CD4-positive, alpha-beta memory T cell (primary cell): ENCODE results near the gene DUSP2. TPM values are rescaled to one million over a fixed set of nuclear protein-coding genes. Genes with fewer than 3 reads are reported as not detected.
A peak's percentile ranks its signal among the peaks of the same experiment; 100 is the strongest.
"Not testable (repeated sequence)": the region's sequence is repeated elsewhere in the genome, so short reads cannot be mapped to it uniquely, and the experiment has no call there.

Experiments
- CTCF ChIA-PET: fragments of 350-600 bp; sonication (Branson Sonifier 250); formaldehyde crosslinking; loops from one replicate; lab custom pipeline; 2021; ENCODE audit warnings: inconsistent platforms; ENCODE audit not compliant: partially characterized antibody; lab: Charles Lee
- POLR2A ChIA-PET: fragments of 350-600 bp; sonication (Branson Sonifier 250); formaldehyde crosslinking; loops from one replicate; lab custom pipeline; 2021; ENCODE audit not compliant: partially characterized antibody; lab: Charles Lee
- DNase-seq, 5 donors: peaks; one replicate each; pipeline versions ENCODE4 v3.0.0 to v3.0.0-alpha.2; 2020 to 2022; ENCODE audit warnings: mixed read lengths in 1 of 5
- H3K27ac ChIP-seq: one replicate; pipeline ENCODE4 v1.7.0; 2013; ENCODE audit warnings: low read depth, low read length
- H3K27me3 ChIP-seq: 2 replicates; pipeline ENCODE4 v1.7.0; 2013; ENCODE audit warnings: mild to moderate bottlenecking, low read length, moderate library complexity; ENCODE audit not compliant: insufficient read depth
- H3K36me3 ChIP-seq: 2 replicates; pipeline ENCODE4 v1.7.0; 2013; ENCODE audit warnings: mild to moderate bottlenecking, low read length, moderate library complexity; ENCODE audit not compliant: insufficient read depth
- H3K4me1 ChIP-seq: 2 replicates; pipeline ENCODE4 v1.7.0; 2013; ENCODE audit warnings: mild to moderate bottlenecking, low read length, moderate library complexity; ENCODE audit not compliant: insufficient read depth
- H3K4me3 ChIP-seq, 2 donors: one replicate each; pipeline ENCODE4 v1.7.0; 2013; ENCODE audit warnings: low read length in 2 of 2, mild to moderate bottlenecking in 1 of 2
- H3K9me3 ChIP-seq, 2 donors: one replicate each; pipeline ENCODE4 v1.7.0; 2013; ENCODE audit warnings: low read length in 2 of 2, control low read depth in 1 of 2; ENCODE audit not compliant: control insufficient read depth in 1 of 2
- H3K27ac Mint-ChIP-seq, 7 donors: one replicate each; pipeline ENCODE4 v1.8.0; 2020 to 2021; ENCODE audit warnings: mixed read lengths in 7 of 7, mild to moderate bottlenecking in 6 of 7, inconsistent platforms in 3 of 7, moderate library complexity in 3 of 7
- H3K27me3 Mint-ChIP-seq, 2 donors: one replicate each; pipeline ENCODE4 v1.8.0; 2020 to 2021; ENCODE audit warnings: mixed read lengths in 2 of 2
- H3K36me3 Mint-ChIP-seq, 2 donors: one replicate each; pipeline ENCODE4 v1.8.0; 2020 to 2021; ENCODE audit warnings: mixed read lengths in 2 of 2, inconsistent platforms in 1 of 2, mild to moderate bottlenecking in 1 of 2
- H3K4me1 Mint-ChIP-seq, 4 donors: one replicate each; pipeline ENCODE4 v1.8.0; 2020 to 2021; ENCODE audit warnings: mixed read lengths in 4 of 4, mild to moderate bottlenecking in 1 of 4
- H3K4me3 Mint-ChIP-seq, 8 donors: one replicate each; pipeline ENCODE4 v1.8.0; 2020 to 2021; ENCODE audit warnings: mixed read lengths in 8 of 8, mild to moderate bottlenecking in 7 of 8, moderate library complexity in 6 of 8, inconsistent platforms in 3 of 8
- H3K9me3 Mint-ChIP-seq, 8 donors: one replicate each; pipeline ENCODE4 v1.8.0; 2020 to 2021; ENCODE audit warnings: mixed read lengths in 8 of 8, mild to moderate bottlenecking in 5 of 8, inconsistent platforms in 3 of 8, moderate library complexity in 1 of 8
- intact Hi-C: fragments of 100-400 bp; cut with micrococcal nuclease; formaldehyde crosslinking; loops from one replicate; pipeline ENCODE4 v1.15.1; 2023
- polyA plus RNA-seq, 2 donors: library from polyadenylated mRNA; unstranded; fragments of 300-500 nt; fragmentation: Illumina TruSeq; gene quantifications; one replicate each; pipeline ENCODE4 v1.2.3, GENCODE V29; 2021
- total RNA-seq, 2 experiments: library from RNA; stranded (reverse); gene quantifications; one replicate each; pipeline ENCODE4 v1.2.3, GENCODE V29; 2021

DUSP2 gene
- total and polyA plus RNA-seq, 4 experiments from 2014 or later = 33.4 to 303 (median 41.4) TPM

- POLR2A ChIA-PET = interaction anchor here (0.6 to 12.4 kb wide), 10 partner anchors 14 to 672 kb away, joined by 3 to 285 read pairs (median 4); partner anchors contain the start of genes ARID5A, CNNM3 and STARD7
- intact Hi-C loops = loop anchor here (2.0 to 5.0 kb wide), 2 partner anchors 364 to 393 kb away; partner anchors contain the start of gene ARID5A
- H3K9me3 ChIP-seq = no peaks in the 10 kb centered on the region
- H3K4me3 ChIP-seq = peak overlapping the region; percentile 71 to 86
- peak overlapping the region; percentile 93 to 96 (median 94) for H3K4me3 Mint-ChIP-seq
- no peaks in the 10 kb centered on the region for H3K27me3 Mint-ChIP-seq
- H3K4me1 ChIP-seq = peaks cover 62% of the 10 kb centered on the region
- peaks cover 3 to 44% of the 10 kb centered on the region in 2 donors for H3K36me3 Mint-ChIP-seq
- no peaks in the 10 kb centered on the region for H3K27me3 ChIP-seq
- H3K36me3 ChIP-seq = peaks cover 6% of the 10 kb centered on the region
- peak; percentile 39 to 60 (median 43) for DNase-seq
- H3K9me3 Mint-ChIP-seq = peaks cover 0 to 6% (median 0%) of the 10 kb centered on the region in 8 donors
- CTCF ChIA-PET = interaction anchor here (1.7 to 14.8 kb wide), 4 partner anchors 14 to 30 kb away, joined by 4 to 648 read pairs (median 24); no protein-coding TSS in a partner anchor
- peak overlapping the region; percentile 96 to 98 (median 97) for H3K27ac Mint-ChIP-seq
- H3K4me1 Mint-ChIP-seq = peaks cover 33 to 78% (median 54%) of the 10 kb centered on the region in 4 donors
- peak overlapping the region; percentile 100 for H3K27ac ChIP-seq
Observed at GRCh38 chr2:96144481-96145035, 682 bp downstream of the DUSP2 start.

- Histone ChIP-seq H3K4me1 (peaks cover 59% of the 10 kb centered on the region), H3K4me3 (peak overlapping the region; percentile 71 to 86), H3K27ac (peak overlapping the region; percentile 100), H3K36me3 (peaks cover 6% of the 10 kb centered on the region), H3K27me3 (no peaks in the 10 kb centered on the region), H3K9me3 (no peaks in the 10 kb centered on the region)
- POLR2A ChIA-PET = interaction anchor here (0.8 to 12.4 kb wide), 8 partner anchors 13 to 394 kb away, joined by 3 to 285 read pairs (median 14); partner anchors contain the start of genes ARID5A and STARD7
- DNase-seq = peak; percentile 50 to 62 (median 58)
- Mint-ChIP-seq H3K9me3 (peaks cover 0 to 6% (median 0%) of the 10 kb centered on the region in 8 donors), H3K4me3 (peak overlapping the region; percentile 93 to 96 (median 94)), H3K4me1 (peaks cover 33 to 77% (median 50%) of the 10 kb centered on the region in 4 donors), H3K27ac (peak overlapping the region; percentile 96 to 98 (median 97)), H3K27me3 (no peaks in the 10 kb centered on the region), H3K36me3 (peaks cover 3 to 44% of the 10 kb centered on the region in 2 donors)
- intact Hi-C loops = loop anchor here (2.0 kb wide), 1 partner anchor 365 kb away; no protein-coding TSS in a partner anchor
- CTCF ChIA-PET = interaction anchor here (0.5 to 14.8 kb wide), 6 partner anchors 14 to 151 kb away, joined by 4 to 648 read pairs (median 15); no protein-coding TSS in a partner anchor
Observed at GRCh38 chr2:96143848-96144480, 1.3 kb downstream of the DUSP2 start.

GRCh38 chr2:96143231-96143847 is 1.9 kb downstream of the DUSP2 start:
- Histone ChIP-seq H3K27me3 (no peaks in the 10 kb centered on the region), H3K36me3 (peaks cover 6% of the 10 kb centered on the region), H3K4me3 (peak overlapping the region; percentile 71 to 86), H3K27ac (peak overlapping the region; percentile 100), H3K4me1 (peaks cover 54% of the 10 kb centered on the region), H3K9me3 (no peaks in the 10 kb centered on the region)
- POLR2A ChIA-PET = interaction anchor here (0.6 to 12.4 kb wide), 9 partner anchors 18 to 395 kb away, joined by 3 to 285 read pairs (median 4); partner anchors contain the start of genes ARID5A and STARD7
- intact Hi-C loops = no loop called here
- H3K27ac Mint-ChIP-seq = peak overlapping the region; percentile 96 to 98 (median 97)
- H3K36me3 Mint-ChIP-seq = peaks cover 3 to 42% of the 10 kb centered on the region in 2 donors
- no peaks in the 10 kb centered on the region for H3K27me3 Mint-ChIP-seq
- H3K4me1 Mint-ChIP-seq = peaks cover 28 to 76% (median 46%) of the 10 kb centered on the region in 4 donors
- CTCF ChIA-PET = interaction anchor here (0.5 to 14.8 kb wide), 9 partner anchors 9 to 151 kb away, joined by 3 to 648 read pairs (median 8); no protein-coding TSS in a partner anchor
- peak overlapping the region; percentile 93 to 96 (median 94) for H3K4me3 Mint-ChIP-seq
- DNase-seq = peak in 2 of 5 donors; percentile 42 to 71
- H3K9me3 Mint-ChIP-seq = peaks cover 0 to 6% (median 0%) of the 10 kb centered on the region in 8 donors

- H3K27me3 Mint-ChIP-seq = no peaks in the 10 kb centered on the region
- Histone ChIP-seq H3K36me3 (peaks cover 6% of the 10 kb centered on the region), H3K27me3 (no peaks in the 10 kb centered on the region), H3K4me1 (peaks cover 45% of the 10 kb centered on the region), H3K9me3 (no peaks in the 10 kb centered on the region), H3K4me3 (peak overlapping the region in 1 of 2 donors; percentile 71), H3K27ac (peak overlapping the region; percentile 100)
- intact Hi-C loops = no loop called here
- POLR2A ChIA-PET = interaction anchor here (0.6 to 12.4 kb wide), 8 partner anchors 10 to 265 kb away, joined by 3 to 285 read pairs (median 5); partner anchors contain the start of gene STARD7
- H3K27ac Mint-ChIP-seq = peak overlapping the region; percentile 89 to 98 (median 97)
- H3K4me3 Mint-ChIP-seq = peak overlapping the region; percentile 41 to 96 (median 94)
- peaks cover 26 to 67% (median 39%) of the 10 kb centered on the region in 4 donors for H3K4me1 Mint-ChIP-seq
- H3K36me3 Mint-ChIP-seq = peaks cover 3 to 41% of the 10 kb centered on the region in 2 donors
- DNase-seq = peak; percentile 56 to 79 (median 57)
- peaks cover 0 to 6% (median 0%) of the 10 kb centered on the region in 8 donors for H3K9me3 Mint-ChIP-seq
- CTCF ChIA-PET = interaction anchor here (0.9 to 14.8 kb wide), 8 partner anchors 10 to 150 kb away, joined by 3 to 648 read pairs (median 15); no protein-coding TSS in a partner anchor
Observed at GRCh38 chr2:96142217-96143113, 2.8 kb downstream of the DUSP2 start.

GRCh38 chr2:96141624-96141967 is 3.6 kb downstream of the DUSP2 start:
- CTCF ChIA-PET = interaction anchor here (1.2 to 14.8 kb wide), 7 partner anchors 11 to 118 kb away, joined by 3 to 648 read pairs (median 22); no protein-coding TSS in a partner anchor
- Mint-ChIP-seq H3K36me3 (peaks cover 3 to 40% of the 10 kb centered on the region in 2 donors), H3K4me1 (peaks cover 18 to 58% (median 31%) of the 10 kb centered on the region in 4 donors), H3K4me3 (peak overlapping the region in 5 of 8 donors; percentile 13 to 95 (median 93)), H3K27ac (peak overlapping the region; percentile 89 to 98 (median 97))
- H3K27me3 ChIP-seq, H3K4me3 ChIP-seq, H3K9me3 Mint-ChIP-seq, H3K27ac ChIP-seq, intact Hi-C loops, DNase-seq, H3K9me3 ChIP-seq, H3K27me3 Mint-ChIP-seq, H3K36me3 ChIP-seq: not testable (repeated sequence)
- POLR2A ChIA-PET = interaction anchor here (1.2 to 12.4 kb wide), 5 partner anchors 9 to 67 kb away, joined by 3 to 285 read pairs (median 7); partner anchors contain the start of gene STARD7
- peaks cover 37% of the 10 kb centered on the region for H3K4me1 ChIP-seq
